ENCODE measurements around the gene CORO7. TPM values are rescaled to one million over a fixed set of nuclear protein-coding genes. Genes with fewer than 3 reads are reported as not detected.

CORO7 gene
- total RNA-seq, 1 experiment from 2014 or later = 18.9 TPM

- DNase-seq (ENCODE audit: low read depth) = peak; percentile 89
Observed at GRCh38 chr16:4307215-4308037, 109.0 kb downstream of the CORO7 start.

GRCh38 chr16:4306470-4307214 is 109.8 kb downstream of the CORO7 start:
- DNase-seq (ENCODE audit: low read depth) = no peak

Other genes with a start within 250 kb of the CORO7 start
- gene SRL, start 174.5 kb downstream of the CORO7 start, total RNA-seq (2014; rRNA removed; shearing (Covaris generic)) = under 0.01 TPM in 1 of 2 replicates, not detected in the other
- 5.9 and 6.6 TPM in 2 replicates for gene TFAP4, start 143.6 kb downstream of the CORO7 start, total RNA-seq (2014; rRNA removed; shearing (Covaris generic))
- 0.24 and 0.49 TPM in 2 replicates for gene GLIS2, start 100.5 kb downstream of the CORO7 start, total RNA-seq (2014; rRNA removed; shearing (Covaris generic))
- 25.8 and 46.3 TPM in 2 replicates for gene PAM16, start 65.3 kb downstream of the CORO7 start, total RNA-seq (2014; rRNA removed; shearing (Covaris generic))
- 23.1 and 28.3 TPM in 2 replicates for gene VASN, start 44.7 kb downstream of the CORO7 start, total RNA-seq (2014; rRNA removed; shearing (Covaris generic))
- 38.6 and 44.0 TPM in 2 replicates for gene DNAJA3, start 9.3 kb upstream of the CORO7 start, total RNA-seq (2014; rRNA removed; shearing (Covaris generic))
- gene NMRAL1, start 58.0 kb upstream of the CORO7 start, total RNA-seq (2014; rRNA removed; shearing (Covaris generic)) = 48.4 and 66.5 TPM in 2 replicates
- gene HMOX2, start 59.8 kb upstream of the CORO7 start, total RNA-seq (2014; rRNA removed; shearing (Covaris generic)) = 39.8 and 44.8 TPM in 2 replicates
- 0.78 and 1.1 TPM in 2 replicates for gene CDIP1, start 122.2 kb upstream of the CORO7 start, total RNA-seq (2014; rRNA removed; shearing (Covaris generic))
- not detected in 2 replicates for gene C16orf96, start 139.7 kb upstream of the CORO7 start, total RNA-seq (2014; rRNA removed; shearing (Covaris generic))
- 3.3 and 4.7 TPM in 2 replicates for gene UBALD1, start 198.3 kb upstream of the CORO7 start, total RNA-seq (2014; rRNA removed; shearing (Covaris generic))
- 10.4 and 18.3 TPM in 2 replicates for gene MGRN1, start 208.2 kb upstream of the CORO7 start, total RNA-seq (2014; rRNA removed; shearing (Covaris generic))